Mucosa of rectum (tissue), 2 donors: ENCODE results near the gene SHANK2.

Experiments
- H3K27ac ChIP-seq, 2 donors: one replicate each; pipeline ENCODE4 v1.7.0; 2013; ENCODE audit warnings: inconsistent platforms in 2 of 2, low read depth in 2 of 2, low read length in 2 of 2
- H3K27me3 ChIP-seq, 2 donors: one replicate each; pipeline ENCODE4 v1.7.0; 2013; ENCODE audit warnings: low read length in 2 of 2; ENCODE audit not compliant: control insufficient read depth in 2 of 2, insufficient read depth in 2 of 2
- H3K36me3 ChIP-seq, 2 donors: one replicate each; pipeline ENCODE4 v1.7.0; 2013; ENCODE audit warnings: low read length in 2 of 2; ENCODE audit not compliant: control insufficient read depth in 2 of 2, insufficient read depth in 2 of 2
- H3K4me1 ChIP-seq, 2 donors: one replicate each; pipeline ENCODE4 v1.7.0; 2013; ENCODE audit warnings: low read length in 2 of 2, mild to moderate bottlenecking in 1 of 2; ENCODE audit not compliant: control insufficient read depth in 2 of 2, insufficient read depth in 2 of 2
- H3K4me3 ChIP-seq, 2 donors: one replicate each; pipeline ENCODE4 v1.7.0; 2013; ENCODE audit warnings: low read length in 2 of 2
- H3K9ac ChIP-seq, 2 donors: one replicate each; pipeline ENCODE4 v1.7.0; 2013; ENCODE audit warnings: low read length in 2 of 2, low read depth in 1 of 2, mild to moderate bottlenecking in 1 of 2
- H3K9me3 ChIP-seq, 2 donors: one replicate each; pipeline ENCODE4 v1.7.0; 2013; ENCODE audit warnings: low read length in 2 of 2; ENCODE audit not compliant: control insufficient read depth in 2 of 2
- donor health status: healthy.
- donor health status: Normal muscosa, but diverticular disease.

The SHANK2 gene

DNA sequence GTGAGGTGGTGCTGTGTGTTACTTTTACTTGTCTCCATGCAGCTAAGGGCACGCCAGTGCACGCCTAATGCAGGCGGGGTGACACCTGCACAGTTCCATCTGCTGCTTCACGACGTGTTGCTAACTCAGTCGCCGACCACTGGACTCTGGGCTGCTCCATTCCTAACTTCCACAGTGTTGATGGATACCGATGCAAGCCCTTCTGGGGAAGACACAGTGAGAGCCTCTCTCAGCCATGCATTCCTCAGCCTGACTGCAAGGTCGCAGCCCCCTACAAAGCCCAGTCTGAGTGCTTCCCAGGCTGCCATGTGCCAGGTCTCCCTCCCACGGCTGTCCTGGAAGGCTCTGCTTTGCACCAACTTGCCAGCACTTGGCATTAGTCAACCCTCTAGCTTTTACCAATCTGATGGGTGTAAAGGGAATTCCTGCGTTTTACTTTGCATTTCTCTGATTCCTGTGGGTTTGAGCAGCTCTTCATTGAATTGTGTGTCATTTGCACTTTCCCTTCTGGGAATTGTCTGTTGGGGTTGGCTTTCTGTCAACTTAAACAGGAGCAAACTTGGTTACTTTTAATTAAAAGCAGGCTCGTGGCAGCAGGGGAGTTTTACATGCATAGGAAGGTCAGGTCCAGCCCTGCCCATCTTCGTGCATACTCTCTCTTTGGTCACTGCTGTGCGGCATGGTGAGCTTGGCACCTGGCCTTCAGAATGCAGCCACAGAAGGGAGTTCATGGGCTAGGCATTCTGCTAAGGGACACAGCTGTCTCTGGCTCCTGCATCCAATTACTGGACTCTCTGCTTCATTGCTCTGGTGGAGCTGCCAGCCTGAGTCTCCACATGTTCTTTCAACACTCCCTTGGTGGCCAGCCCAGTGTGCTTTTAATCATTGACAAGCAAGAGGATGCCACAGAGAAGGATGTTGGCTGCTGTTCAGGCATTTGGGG, 34.6 kb upstream of the SHANK2 start:
- Histone ChIP-seq H3K27ac (no peak overlapping the region), H3K9ac (no peak overlapping the region)

DNA sequence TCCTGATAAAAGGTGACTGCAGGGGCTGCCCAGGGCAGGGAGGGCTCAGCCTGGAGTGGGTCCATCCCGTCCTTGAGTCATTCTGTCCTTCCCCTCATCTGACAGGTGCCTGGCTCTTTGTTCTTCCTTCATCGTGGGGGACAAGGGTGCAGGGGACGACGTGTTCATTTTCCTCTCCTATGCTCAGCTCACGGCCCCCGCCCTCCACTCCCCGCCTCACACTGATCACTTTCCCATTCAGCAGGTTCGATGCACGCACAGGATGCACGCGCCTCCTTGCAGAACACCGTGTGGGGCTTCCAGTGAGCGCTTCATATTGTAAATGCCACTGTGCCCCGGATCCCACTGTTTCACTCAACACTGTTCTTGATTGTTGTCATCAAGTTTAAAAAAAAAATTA, 32.7 kb upstream of the SHANK2 start:
- Histone ChIP-seq H3K9ac (peak overlapping the region in 1 of 2 donors; percentile 90), H3K4me1 (peaks cover 20 to 43% of the 10 kb centered on the region in 2 donors), H3K27ac (no peak overlapping the region), H3K4me3 (no peak overlapping the region), H3K36me3 (no peaks in the 10 kb centered on the region), H3K9me3 (no peaks in the 10 kb centered on the region), H3K27me3 (no peaks in the 10 kb centered on the region)

More for the DNA sequence above, 34.6 kb upstream of the SHANK2 start:
- H3K4me3 ChIP-seq, result peak overlapping the region in 1 of 2 donors; percentile 26
- no peaks in the 10 kb centered on the region for H3K9me3 ChIP-seq
- H3K4me1 ChIP-seq, result peaks cover 20 to 34% of the 10 kb centered on the region in 2 donors
- no peaks in the 10 kb centered on the region for H3K36me3 ChIP-seq
- H3K27me3 ChIP-seq, result no peaks in the 10 kb centered on the region

DNA sequence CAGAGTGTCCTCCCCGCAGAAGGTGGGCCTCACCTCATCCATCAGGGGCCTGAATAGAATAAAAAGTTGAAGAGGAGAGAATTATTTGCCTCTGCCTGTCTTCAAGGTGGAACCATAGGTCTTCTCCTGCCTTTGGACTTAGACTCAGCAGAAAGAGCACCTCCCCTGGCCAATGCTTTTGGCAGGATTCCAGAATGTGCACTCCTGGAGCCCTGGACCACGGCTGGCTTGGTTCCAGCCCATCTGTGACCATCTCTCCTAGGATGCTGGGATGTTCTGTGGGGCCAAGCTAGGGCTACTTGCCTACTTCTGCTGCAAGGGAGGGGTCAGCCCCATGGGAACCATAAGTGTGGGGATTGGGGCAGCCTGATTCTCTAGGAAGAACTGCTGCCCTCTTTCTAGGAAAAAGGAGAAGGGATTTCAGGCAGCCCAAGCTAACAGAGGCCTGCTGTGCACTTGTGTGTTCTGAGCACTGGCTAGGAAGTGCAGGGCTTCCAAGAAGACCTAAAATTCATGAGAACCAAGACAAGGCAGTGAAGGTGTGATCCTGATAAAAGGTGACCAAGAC, 32.2 kb upstream of the SHANK2 start:
- H3K27me3 ChIP-seq, result no peaks in the 10 kb centered on the region
- H3K27ac ChIP-seq, result peak overlapping the region; percentile 86 to 95
- peaks cover 20 to 43% of the 10 kb centered on the region in 2 donors for H3K4me1 ChIP-seq
- H3K4me3 ChIP-seq, result peak overlapping the region; percentile 63 to 81
- peak overlapping the region; percentile 34 to 90 for H3K9ac ChIP-seq
- H3K9me3 ChIP-seq, result no peaks in the 10 kb centered on the region
- H3K36me3 ChIP-seq, result no peaks in the 10 kb centered on the region

DNA sequence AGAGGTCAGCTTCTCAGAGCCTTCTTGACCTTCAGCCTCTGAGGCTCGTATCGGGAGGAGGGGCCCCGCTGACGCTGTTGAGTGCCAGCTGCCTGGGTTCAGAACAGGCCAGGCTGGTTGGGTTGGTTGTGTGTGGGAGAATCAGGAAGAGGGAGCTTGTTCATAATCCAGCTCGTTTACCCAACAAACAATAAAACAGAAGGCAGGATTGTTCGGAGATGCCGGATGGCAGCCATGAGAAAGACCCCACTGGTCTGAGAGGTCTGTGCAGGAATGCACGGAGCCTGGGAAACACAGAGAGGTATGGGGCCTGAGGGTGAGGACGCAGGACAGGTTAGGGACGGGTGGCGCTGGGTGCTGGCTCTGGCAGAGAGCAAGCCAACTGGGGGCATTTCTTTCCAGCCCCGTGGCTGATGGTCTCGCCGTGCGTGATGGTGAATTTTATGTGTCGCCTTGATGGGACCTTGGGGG, 31.6 kb upstream of the SHANK2 start:
- H3K36me3 ChIP-seq, result no peaks in the 10 kb centered on the region
- H3K4me3 ChIP-seq, result peak overlapping the region; percentile 63 to 81
- peak overlapping the region; percentile 86 to 95 for H3K27ac ChIP-seq
- no peaks in the 10 kb centered on the region for H3K27me3 ChIP-seq
- H3K9me3 ChIP-seq, result no peaks in the 10 kb centered on the region
- peaks cover 20 to 43% of the 10 kb centered on the region in 2 donors for H3K4me1 ChIP-seq
- peak overlapping the region; percentile 34 to 90 for H3K9ac ChIP-seq

DNA sequence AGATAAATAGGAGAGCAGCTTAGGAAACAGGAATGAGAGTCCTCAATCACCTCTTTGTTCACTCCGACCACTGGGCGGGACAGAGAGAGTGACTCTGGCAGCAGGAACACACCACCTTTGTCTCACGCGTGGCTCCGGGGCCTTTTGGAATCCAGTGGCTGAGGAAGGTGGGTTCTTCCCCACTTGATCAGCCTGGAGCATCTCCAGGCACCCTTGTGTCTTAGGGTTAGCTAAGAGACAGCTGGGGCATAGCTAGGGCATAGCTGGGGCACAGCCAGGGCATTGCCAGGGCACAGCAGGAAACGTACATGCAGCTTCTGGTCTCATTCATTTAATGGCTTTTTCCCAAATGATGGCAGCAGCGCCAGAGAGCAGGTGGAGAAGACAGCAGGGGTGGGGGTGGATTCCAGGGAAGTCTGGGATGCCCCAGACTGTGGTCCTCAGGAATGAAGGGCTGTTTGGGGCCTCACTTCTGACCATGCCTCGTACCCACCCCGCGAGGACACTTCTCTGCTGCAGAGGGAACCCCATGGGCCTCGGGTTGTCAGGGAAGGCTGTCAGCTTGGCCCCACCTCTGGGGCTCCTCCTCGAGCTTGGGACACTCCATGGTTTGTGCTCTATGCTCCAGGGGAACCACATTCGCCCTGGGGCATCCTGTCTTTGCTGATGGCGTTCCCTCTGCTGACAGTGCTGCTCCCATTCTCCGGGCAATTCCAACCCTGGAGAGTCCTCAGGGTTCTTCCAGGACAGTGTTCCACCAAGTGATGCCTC, 30.4 kb upstream of the SHANK2 start:
- H3K27ac ChIP-seq, result peak overlapping the region; percentile 86 to 95
- no peak overlapping the region for H3K4me3 ChIP-seq
- H3K4me1 ChIP-seq, result peaks cover 20 to 43% of the 10 kb centered on the region in 2 donors
- H3K27me3 ChIP-seq, result no peaks in the 10 kb centered on the region
- H3K9me3 ChIP-seq, result no peaks in the 10 kb centered on the region
- H3K9ac ChIP-seq, result peak overlapping the region in 1 of 2 donors; percentile 90
- H3K36me3 ChIP-seq, result no peaks in the 10 kb centered on the region

DNA sequence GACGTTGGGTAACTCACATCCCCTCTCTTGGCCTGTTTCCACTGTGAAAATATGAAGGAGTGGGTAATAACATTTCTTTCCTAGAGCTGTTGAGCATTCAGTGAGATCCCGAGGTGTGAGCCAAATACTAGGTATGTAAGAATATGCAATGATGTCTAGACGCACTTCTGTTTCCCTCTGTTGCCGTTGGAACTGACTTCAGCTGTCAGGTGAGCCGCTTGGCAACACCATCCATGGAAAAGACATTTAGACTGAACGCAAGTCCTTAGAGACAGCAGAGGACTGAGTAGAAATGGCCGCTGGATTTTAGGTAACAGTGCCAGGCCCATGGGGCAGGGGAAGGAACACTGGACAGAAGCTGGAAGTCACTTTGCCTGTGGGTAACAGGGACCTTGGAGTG, 29.5 kb upstream of the SHANK2 start:
- Histone ChIP-seq H3K9ac (no peak overlapping the region), H3K27me3 (no peaks in the 10 kb centered on the region), H3K36me3 (no peaks in the 10 kb centered on the region), H3K9me3 (no peaks in the 10 kb centered on the region), H3K4me3 (no peak overlapping the region), H3K4me1 (peaks cover 18 to 37% of the 10 kb centered on the region in 2 donors), H3K27ac (peak overlapping the region; percentile 59 to 95)

DNA sequence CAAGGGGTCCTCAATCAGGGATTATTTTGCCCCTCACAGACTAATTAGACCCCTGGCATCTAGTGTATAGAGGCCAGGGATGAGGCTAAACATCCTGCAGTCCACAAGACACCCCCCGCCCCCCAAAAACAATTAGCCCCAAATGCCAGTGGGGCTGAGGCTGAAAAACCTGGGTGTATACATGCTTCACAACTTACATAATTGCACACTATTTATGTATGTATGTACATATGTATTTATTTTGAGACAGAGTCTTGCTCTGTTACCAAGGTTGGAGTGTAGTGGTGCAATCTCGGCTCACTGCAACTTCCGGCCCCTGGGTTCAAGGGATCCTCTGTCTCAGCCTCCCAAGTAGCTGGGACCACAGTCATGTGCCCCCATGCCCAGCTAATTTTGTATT, 28.8 kb upstream of the SHANK2 start:
- Histone ChIP-seq H3K27me3 (no peaks in the 10 kb centered on the region), H3K9me3 (no peaks in the 10 kb centered on the region), H3K27ac (peak overlapping the region; percentile 38 to 95), H3K4me3 (no peak overlapping the region), H3K36me3 (no peaks in the 10 kb centered on the region), H3K4me1 (peaks cover 16 to 33% of the 10 kb centered on the region in 2 donors), H3K9ac (no peak overlapping the region)

DNA sequence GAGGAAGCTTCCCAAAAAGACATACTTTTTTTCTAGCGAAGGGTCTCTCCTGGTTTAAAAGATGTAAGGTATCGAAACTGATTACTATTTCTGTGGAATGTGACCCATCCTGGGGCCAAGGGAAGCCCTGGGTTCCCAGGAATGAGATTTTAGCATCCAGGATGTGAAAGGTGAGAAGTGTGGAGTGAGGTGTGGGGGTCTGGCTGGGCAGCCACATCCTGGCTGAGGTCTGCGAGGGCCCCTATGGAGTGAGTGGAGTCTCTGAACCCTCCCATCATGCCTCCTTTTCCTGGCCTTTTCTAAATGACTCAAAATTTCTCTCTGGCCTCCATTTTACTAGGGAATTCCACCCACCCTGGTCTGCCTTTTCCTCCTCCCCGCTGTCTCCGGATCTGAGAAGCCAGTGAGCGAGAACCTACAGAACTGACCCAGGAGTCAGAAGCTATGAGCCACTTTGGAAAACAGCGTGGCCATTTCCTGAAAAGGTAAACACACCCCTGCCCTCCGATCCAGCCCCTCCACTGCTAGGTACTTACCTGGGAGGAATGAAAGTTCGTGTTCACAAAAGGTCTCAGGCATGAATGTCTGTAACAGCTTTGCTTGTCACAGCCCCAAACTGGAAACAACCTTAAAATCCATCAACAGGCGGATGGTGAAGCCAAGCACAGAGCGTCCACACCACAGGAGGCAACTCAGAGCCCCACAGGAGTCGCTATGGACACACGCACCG, 27.7 kb upstream of the SHANK2 start:
- no peak overlapping the region for H3K9ac ChIP-seq
- peaks cover 15 to 33% of the 10 kb centered on the region in 2 donors for H3K4me1 ChIP-seq
- no peak overlapping the region for H3K27ac ChIP-seq

DNA sequence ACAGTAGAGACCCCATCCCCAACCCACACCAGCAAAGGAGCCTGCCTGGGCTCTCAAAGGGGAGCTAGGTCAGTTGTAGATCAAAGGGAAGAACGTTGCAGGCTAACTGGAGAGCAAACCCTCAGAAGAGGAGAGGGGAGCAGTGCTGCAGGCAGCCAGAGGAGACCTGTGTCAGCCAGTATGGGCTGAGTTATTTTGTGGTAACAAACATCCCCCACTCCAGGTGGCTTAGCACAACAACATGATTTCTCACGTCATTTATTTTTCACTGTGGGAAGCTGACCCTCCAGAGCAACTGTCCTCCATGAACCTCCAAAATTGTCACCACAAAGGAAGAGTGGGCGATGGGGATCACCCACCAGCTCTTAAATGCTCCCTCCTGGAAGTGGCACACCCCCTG, 19.8 kb upstream of the SHANK2 start:
- H3K27me3 ChIP-seq, result no peaks in the 10 kb centered on the region
- no peak overlapping the region for H3K27ac ChIP-seq
- no peak overlapping the region for H3K9ac ChIP-seq
- H3K36me3 ChIP-seq, result no peaks in the 10 kb centered on the region
- no peaks in the 10 kb centered on the region for H3K9me3 ChIP-seq
- H3K4me3 ChIP-seq, result no peak overlapping the region
- H3K4me1 ChIP-seq, result peaks cover 0 to 7% of the 10 kb centered on the region in 2 donors

More for the DNA sequence above, 27.7 kb upstream of the SHANK2 start:
- H3K9me3 ChIP-seq, result no peaks in the 10 kb centered on the region
- H3K27me3 ChIP-seq, result no peaks in the 10 kb centered on the region
- H3K4me3 ChIP-seq, result no peak overlapping the region
- no peaks in the 10 kb centered on the region for H3K36me3 ChIP-seq
